Stimulated activated CD4-positive, alpha-beta T cell treated with anti-CD3 and anti-CD28 coated beads, Interleukin-1b, Interleukin-23, amount 100 ng/mL, for 24 hours (primary cell): ENCODE results near the gene DMWD.
A peak's percentile ranks its signal among the peaks of the same experiment; 100 is the strongest.

ENCODE experiments used
- DNase-seq, 4 experiments: peaks; one replicate each; pipeline ENCODE4 v3.0.0-alpha.2; 2020; ENCODE audit warnings: low read depth in 4 of 4, low spot score in 1 of 4

Gene DMWD

GRCh38 chr19:45786533-45786894, 6.1 kb downstream of the DMWD start:
- no peak for DNase-seq

DNA sequence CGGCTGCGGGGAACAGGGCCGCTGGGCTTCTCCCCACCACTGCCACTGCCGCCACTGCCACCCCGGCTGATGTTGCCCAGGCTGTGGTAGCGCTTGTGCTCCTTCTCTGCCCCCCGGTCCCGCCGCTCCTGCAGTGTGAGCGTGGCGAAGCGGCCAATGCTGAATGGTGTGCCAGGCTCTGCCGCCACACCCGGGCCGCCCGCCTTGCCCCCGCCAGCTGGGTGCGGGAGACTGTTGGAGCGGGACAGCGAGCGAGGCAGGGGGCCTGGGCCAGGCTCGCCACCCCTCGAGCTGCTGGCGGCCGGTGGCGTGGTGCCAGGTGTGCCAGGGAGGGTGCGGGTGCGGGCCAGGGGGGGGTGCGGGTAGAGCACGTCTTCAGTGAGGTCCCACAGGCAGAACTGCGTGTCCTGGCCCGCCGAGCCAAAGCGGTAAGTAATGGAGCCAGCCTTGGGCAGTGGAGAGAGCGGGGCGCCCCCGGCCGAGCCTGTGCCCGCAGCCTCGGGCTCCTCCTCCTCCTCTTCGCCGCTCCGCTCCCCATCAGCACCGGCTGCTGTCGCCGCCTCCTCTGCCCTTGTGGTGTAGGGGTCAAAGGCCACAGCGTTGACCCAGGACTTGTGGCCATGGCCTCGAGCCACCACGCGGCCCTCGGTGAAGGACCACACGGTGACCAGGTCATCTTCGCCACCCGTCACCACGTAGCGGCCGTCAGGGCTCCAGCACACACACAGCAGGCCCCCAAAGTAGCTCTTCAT, 6.7 kb downstream of the DMWD start:
- no peak for DNase-seq

- no peak for DNase-seq
Measured at GRCh38 chr19:45785097-45785496, 7.5 kb downstream of the DMWD start.

DNA sequence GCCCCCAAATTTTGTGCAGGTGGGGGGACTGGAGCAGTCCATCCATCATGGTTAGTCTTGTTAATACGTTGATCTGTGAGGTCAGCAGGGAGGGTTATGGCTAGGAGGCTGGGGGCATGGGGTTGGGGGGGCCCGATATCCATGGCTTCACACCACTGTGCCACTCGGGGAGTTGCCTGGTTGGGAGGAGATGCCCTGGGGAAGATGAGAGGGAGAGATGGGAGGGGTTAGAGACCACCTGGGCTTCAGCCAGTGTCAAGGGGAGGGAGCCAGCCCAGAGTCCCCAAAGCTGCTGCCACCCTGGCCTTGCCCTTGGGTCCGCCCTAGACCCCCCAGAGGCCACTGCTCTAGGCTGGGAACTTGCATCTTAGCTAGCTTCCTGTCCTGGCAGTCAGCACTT, 8.5 kb downstream of the DMWD start:
- no peak for DNase-seq

DNA sequence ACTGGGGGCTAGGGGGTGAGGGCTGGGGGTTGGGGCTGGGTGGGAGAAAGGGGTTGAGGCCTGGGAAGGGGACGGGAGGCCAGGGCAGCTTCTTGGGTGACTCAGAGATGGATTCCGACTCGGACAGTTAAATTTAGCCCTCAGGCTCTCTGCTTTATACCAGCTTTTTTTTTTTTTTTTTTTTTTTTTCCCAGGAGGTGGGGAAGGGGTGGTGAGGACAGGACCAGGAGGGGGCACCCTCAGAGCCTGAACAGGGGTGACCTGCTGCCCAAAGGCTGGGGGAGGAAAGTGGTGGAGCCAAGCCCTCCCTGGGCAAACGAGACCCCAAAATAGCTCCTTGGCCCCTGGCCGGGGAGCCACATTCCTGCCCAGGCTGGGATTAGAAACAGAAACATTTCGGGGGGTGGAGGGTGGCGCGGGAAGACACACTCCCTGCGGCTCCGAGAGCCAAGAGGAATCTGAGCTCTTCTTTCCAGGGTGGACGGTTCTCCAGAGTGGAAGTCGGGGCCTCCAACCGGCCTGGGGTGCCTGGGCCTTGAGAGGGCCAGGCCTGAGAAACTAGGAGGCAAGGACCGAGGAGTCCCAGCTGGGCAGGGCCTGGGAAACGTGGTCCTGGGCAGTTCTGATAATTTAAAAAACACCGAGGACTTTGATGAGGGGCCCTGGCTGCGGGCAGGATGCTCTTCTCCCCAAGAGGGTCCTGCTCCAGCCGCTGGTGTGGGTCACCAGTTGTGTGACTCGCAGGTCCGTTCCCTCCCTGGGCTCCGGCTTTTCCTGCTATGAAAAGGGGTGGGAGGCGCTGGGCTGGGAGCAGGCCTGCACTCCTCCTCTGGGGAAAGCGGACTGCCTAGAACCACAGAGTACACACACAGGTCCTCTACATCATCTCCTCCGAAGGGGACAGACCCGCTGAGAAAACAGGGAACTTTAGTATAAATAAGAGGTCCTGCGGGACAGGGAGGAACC, 9.5 kb downstream of the DMWD start:
- DNase-seq = no peak

DNA sequence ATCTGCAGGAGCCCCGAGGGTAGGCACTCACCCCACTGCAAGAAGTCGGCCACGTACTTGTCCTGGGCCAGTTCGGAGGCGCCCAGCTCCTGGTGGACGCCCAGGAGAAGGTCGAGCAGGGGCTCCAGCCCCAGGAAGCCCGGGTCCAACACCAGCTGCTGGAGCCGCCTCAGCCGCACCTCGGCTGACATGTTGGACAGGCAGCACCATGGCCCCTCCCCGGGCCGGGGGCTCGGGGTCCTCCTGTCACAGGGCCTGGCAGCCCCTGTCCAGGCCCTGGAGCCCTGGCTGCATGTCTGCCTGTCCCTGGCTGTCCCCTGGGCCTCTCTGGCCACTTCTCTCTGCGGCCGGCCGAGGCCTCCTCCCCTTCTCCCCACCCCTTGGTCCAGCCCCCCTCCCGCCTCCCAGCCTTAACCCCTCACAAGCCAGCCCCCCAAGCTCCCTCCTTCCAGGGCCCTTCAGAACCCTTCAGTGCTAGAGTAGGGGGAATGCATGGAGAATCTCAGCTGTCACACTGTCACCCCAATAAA, 10.4 kb downstream of the DMWD start, which contains the start of gene DMPK:
Gene DMPK (minus strand): TSS at position 329 of the 530 bp plus-strand sequence. CDS start 138 bp downstream, at position 191.
- DNase-seq = no peak

GRCh38 chr19:45781214-45782161, 11.2 kb downstream of the DMWD start:
- DNase-seq = no peak

DNA sequence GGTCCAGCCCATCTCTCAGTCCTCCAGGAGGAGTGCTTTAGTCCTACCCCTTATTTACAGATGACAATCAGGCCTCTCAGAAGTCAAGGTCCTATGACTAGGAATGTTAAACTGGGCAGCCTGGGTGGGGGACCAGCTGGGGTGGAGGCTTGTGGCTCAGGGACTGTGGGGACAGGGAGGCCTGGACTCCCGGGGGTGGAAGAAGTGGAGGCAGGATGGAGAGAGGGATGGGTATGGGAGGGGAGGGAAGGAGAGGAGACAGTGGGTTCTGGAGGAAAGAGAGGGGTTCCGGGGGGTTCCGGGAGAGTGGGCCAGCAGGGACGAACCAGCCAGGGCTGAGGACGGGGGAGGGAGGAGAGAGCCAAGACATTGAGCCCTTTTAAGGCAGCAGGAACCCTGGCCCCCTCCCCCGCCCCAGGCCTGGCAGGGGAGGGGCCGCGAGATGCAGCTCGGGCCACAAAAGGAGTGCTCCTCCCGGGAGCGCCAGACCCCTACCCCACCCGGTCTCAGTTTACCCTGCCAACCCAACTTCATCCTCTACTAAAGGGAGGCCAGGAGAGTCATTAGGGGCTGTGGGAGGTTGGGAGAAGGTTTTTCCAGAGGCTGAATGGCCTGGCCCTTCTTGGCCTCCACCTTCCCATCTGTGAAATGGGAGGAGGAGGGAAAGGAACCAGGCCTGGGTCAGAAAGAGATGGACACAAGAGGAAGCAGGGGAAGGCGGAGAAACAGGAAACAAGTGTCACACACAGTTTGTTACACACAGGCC, 12.0 kb downstream of the DMWD start:
- DNase-seq = no peak

DNA sequence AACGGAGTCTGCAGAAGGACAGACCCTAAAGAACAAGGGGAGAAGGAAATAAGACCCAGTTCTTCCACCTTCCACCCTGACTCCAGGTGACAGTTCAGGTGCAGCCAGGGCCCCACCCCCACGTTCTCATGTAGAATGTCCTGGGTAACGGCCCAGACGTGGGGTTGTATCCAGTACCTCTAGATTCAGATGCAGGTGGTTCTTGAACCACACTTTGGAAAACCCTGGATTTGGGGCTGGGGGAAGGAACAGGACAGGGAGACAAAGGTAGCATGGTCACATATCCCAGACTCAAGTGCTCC, 12.5 kb downstream of the DMWD start:
- no peak for DNase-seq

DNA sequence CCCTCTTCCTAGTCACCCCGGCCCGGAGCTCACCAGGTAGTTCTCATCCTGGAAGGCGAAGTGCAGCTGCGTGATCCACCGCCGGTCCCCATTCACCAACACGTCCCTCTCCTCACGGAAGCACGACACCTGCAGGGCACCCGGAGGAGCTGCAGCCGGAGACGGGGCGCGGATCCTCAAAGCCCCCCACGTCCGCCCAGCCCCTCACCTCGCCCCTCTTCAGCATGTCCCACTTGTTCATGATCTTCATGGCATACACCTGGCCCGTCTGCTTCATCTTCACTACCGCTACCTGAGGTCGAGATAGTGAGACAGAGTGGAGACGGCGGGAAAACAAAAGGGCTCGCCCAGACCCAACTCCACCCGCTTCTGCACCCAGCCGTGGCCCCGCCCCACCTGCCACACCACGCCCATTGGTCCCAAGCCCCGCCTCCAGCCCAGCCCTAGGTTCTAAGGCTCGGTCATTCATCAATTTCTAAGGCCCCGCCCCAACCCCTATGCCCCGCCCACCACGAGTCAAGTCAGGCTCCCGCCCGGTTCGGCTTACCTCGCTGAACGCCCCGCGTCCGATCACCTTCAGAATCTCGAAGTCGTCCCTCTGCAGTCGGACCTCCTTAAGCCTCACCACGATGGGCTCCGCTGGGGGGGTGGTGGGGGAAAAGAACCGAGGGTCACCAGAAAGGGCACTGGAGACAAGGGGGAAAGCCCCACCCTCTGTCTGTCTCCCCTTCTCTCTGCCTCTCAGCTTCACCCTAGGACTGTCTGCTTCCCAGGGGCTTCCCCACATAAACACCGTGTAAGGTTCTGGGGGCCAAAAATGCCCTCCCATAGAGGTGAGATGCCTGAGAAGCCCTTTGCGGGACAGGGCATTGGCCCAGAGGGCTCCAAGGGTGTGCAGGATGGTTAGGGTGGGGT, 13.2 kb downstream of the DMWD start:
- peak; percentile 81 to 94 (median 85) for DNase-seq

DNA sequence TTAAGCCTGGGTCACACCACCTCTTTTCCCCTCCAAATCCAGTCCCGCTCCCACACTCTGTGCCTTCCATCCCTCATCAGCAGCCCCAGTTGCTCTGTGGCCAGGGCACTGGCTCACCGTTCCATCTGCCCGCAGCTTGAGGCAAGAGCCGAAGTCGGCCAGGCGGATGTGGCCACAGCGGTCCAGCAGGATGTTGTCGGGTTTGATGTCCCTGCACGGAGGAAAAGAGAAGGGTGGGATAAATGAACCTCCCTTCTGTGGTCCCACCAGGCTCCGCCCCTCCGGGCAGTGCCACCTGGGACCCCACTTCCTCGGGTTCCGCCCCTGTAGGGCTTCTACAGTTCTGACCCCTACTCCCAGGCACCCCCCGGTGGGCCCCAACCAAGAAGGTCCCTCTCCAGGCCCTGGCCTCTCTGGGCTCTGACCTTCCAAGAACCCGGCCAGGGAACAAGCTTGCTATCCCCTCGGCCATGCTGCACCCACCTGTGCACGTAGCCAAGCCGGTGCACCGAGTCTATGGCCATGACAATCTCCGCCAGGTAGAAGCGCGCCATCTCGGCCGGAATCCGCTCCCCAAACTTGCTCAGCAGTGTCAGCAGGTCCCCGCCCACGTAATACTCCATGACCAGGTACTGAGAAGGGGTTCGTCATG, 14.5 kb downstream of the DMWD start:
- DNase-seq = no peak

DNA sequence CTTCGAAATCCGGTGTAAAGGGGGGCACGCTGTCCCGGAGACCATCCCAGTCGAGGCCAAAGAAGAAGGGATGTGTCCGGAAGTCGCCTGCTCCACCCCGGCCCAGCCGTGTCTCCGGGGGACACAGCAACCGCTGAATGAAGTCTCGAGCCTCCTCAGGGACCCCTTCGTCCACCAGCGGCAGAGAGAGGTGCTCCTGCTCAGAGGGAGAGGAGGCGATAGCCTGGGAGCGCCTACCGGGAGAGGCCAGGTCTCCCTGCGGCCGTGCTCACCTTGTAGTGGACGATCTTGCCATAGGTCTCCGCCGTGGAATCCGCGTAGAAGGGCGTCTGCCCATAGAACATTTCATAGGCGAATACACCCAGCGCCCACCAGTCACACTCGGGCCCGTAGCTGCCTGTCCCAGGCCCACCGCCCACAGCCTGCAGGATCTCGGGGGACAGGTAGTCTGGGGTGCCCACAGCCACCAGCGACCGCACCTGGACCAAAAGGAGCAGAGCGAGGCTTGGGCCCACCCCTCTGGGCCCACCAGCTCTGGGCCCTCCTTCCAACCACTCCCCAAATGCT, 15.2 kb downstream of the DMWD start:
- no peak for DNase-seq

DNA sequence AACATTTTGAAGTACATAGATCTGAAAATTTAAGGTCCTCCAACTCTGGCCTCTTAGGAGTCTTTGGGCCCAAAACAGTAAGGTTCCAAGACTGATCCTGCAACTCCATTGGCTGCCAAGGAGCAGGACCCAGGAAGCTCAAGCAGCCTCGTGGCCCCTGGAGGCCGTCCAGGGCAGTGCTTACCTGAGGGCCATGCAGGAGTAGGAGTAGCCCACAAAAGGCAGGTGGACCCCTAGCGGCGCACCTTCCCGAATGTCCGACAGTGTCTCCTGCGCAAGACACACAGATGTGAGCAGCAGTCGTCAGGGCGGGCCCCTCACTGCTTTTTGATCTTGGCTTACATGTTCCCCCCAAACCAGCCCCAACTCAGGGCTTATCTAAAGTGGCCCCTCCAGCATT, 17.9 kb downstream of the DMWD start:
- DNase-seq = no peak

GRCh38 chr19:45773384-45773783, 19.3 kb downstream of the DMWD start:
- DNase-seq = no peak

DNA sequence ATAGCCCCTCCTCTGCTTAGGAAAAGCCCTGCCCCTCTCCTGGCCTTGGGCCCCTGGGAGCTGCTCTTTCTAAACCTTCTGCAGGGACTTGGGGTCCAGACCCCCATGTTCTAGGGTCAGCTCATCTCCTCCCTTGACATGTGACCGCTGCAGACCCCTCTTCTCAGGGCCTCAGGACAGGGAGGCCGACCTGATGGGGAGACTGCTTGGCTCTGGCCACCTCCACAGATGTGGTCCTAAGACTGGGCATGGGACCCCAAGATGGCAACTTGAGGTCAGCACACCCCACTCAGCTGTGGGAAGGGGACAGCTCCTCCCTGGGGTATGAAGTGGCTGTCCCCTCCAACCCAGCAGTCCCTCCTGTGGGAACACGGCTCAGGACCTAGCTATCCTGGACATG, 19.7 kb downstream of the DMWD start:
- no peak for DNase-seq

DNA sequence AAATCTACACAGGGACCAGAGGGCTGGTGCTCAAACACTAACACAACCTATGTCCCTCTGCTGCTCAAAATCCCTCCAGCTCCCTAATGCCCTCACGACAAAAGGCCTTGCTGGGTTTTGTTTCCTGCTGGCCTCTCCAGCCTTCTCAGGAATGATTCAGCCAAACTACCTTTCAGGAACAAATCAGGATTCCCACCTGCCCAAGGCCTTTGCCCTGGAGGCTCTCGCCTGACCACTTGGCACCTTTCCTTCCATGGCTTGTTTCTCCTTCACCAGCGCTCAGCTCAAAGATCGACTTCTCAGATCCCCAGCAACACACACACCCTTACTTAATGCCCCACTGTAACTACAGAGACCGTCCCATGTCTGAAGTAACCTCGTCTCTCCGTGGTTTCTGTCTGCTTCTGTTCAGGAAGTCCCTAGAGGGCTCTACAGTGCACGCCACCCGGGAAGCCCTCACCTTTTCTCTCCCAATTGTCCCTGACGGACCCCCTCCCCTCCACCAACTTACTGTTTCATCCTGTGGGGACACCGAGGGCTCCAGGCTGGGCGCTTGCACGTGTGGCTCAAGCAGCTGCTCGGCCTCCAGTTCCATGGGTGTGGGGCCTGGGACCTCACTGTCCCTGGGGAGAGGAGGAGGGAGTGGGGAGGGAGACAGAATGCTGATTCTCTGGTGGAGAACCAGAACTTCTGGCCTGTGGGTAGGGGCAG, 20.4 kb downstream of the DMWD start:
- no peak for DNase-seq

DNA sequence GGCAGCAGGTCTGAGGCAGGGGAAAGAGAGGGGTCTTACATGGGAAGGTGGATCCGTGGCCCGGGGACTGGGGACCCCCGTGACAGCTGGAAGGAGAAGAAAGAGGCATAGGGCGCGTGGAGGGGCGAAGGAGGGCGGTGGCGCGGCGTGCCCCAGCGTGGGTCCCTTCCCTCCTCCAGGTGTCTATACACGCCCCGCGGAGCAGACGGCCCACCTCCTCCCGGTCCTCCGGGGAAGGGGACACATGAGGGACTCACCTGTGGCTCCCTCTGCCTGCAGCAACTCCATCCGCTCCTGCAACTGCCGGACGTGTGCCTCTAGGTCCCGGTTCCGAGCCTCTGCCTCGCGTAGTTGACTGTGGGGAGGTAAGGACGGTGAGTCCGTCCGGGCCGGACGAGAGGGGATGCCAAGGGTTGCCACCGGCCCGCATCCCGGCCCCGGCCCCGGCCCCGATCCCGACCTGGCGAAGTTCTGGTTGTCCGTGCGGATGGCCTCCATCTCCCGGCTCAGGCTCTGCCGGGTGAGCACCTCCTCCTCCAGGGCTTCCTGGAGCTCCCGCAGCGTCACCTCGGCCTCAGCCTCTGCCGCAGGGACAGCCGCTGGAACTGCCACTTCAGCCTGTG, 21.2 kb downstream of the DMWD start:
- DNase-seq = no peak
